ENCODE data around the gene MCEMP1. TPM values are rescaled to one million over a fixed set of nuclear protein-coding genes. Genes with fewer than 3 reads are reported as not detected.

Gene MCEMP1
- total and polyA plus RNA-seq, 2 experiments from 2014 or later: not detected

GRCh38 chr19:7692417-7693088 is 15.7 kb downstream of the MCEMP1 start:
- peaks cover 6% of the 10 kb centered on the region for H3K27me3 Mint-ChIP-seq (ENCODE audit: insufficient read depth, low read depth, poor library complexity)
- H3K4me1 ChIP-seq (ENCODE audit: insufficient read depth): 0 out of 2 replicates have a peak, but pooled peaks cover 4% of the 10 kb centered on the region
- H3K79me2 ChIP-seq (replicated peaks; ENCODE audit: insufficient read depth): no peaks in the 10 kb centered on the region
- ATAC-seq (no peak), DNase-seq (ENCODE audit: low spot score) (no peak)
- no peak overlapping the region for H3K4me3 Mint-ChIP-seq
- 0 out of 2 replicates have a peak, but pooled peaks cover 2% of the 10 kb centered on the region for H3K27me3 ChIP-seq (ENCODE audit: insufficient read depth)
- H3K27ac ChIP-seq (ENCODE audit: low read depth): no peak overlapping the region
- H3K9me2 ChIP-seq (ENCODE audit: insufficient read depth): peaks cover 4% of the 10 kb centered on the region; the same call in 1 of the 2 replicates
- H2AFZ ChIP-seq: no peak overlapping the region
- H4K20me1 ChIP-seq (replicated peaks; ENCODE audit: insufficient read depth): no peaks in the 10 kb centered on the region
- H3F3A ChIP-seq (replicated peaks; ENCODE audit: low read depth): no peaks in the 10 kb centered on the region
- H3K4me2 ChIP-seq: no peak overlapping the region
- peaks cover 9% of the 10 kb centered on the region; the same call in 2 of the 3 replicates for H3K4me1 Mint-ChIP-seq
- H3K27ac Mint-ChIP-seq: no peak overlapping the region
- TF ChIP-seq ZNF462 (CRISPR knock-in tag; IDR thresholded peaks at IDR 0.05): no peak
- TF ChIP-seq STAT1 (IDR thresholded peaks at IDR 0.05; ENCODE audit: unreplicated experiment): no peak
- no peak for TF ChIP-seq ZNF331 (CRISPR knock-in tag; IDR thresholded peaks at IDR 0.05; ENCODE audit: low read depth)
- no peak for TF ChIP-seq ZNF114 (CRISPR knock-in tag; IDR thresholded peaks at IDR 0.05)
- TF ChIP-seq ETS1 (IDR thresholded peaks at IDR 0.05): no peak
- TF ChIP-seq POLR2AphosphoS5 (IDR thresholded peaks at IDR 0.05; ENCODE audit: low read depth): no peak
- no peak for TF ChIP-seq CTCF (conservative IDR thresholded peaks at IDR 0.05; ENCODE audit: low read depth in 2 of 2)
- no peak for TF ChIP-seq JUNB (IDR thresholded peaks at IDR 0.05; ENCODE audit: unreplicated experiment)
- no peak for TF ChIP-seq NANOG (IDR thresholded peaks at IDR 0.05; ENCODE audit: borderline replicate concordance)
- no peak for TF ChIP-seq EZH2phosphoT487 (IDR thresholded peaks at IDR 0.05; ENCODE audit: unreplicated experiment)
- TF ChIP-seq REST (IDR thresholded peaks at IDR 0.05; ENCODE audit: unreplicated experiment): no peak
- no peak for TF ChIP-seq EZH2 (IDR thresholded peaks at IDR 0.05; ENCODE audit: low read depth, unreplicated experiment)
- TF ChIP-seq CREB1 (CRISPR knock-in tag; IDR thresholded peaks at IDR 0.05; ENCODE audit: low read depth): no peak
- H3K4me3 ChIP-seq: no peak overlapping the region
- H3K9me3 Mint-ChIP-seq: no peaks in the 10 kb centered on the region; the same call in 2 of the 3 replicates
- H3K36me3 Mint-ChIP-seq (ENCODE audit: low read depth): no peaks in the 10 kb centered on the region
- no peaks in the 10 kb centered on the region for H3K36me3 ChIP-seq (ENCODE audit: insufficient read depth)

Data from GM23338 (cell line).